Mesenchymal stem cell (in vitro differentiated cells and primary cell): Measurements from ENCODE around the gene GSTA1.
A peak's percentile ranks its signal among the peaks of the same experiment; 100 is the strongest.
"Not testable (repeated sequence)": the region's sequence is repeated elsewhere in the genome, so short reads cannot be mapped to it uniquely, and the experiment has no call there.

Experiments
- DNase-seq: peaks from one replicate; pipeline ENCODE4 v3.0.0-alpha.2; 2013
- H2AFZ ChIP-seq: one replicate; pipeline ENCODE4 v1.6.1; 2013; ENCODE audit warnings: low read depth, mild to moderate bottlenecking, control low read depth, inconsistent platforms, low read length, moderate library complexity
- H2AK5ac ChIP-seq: 2 replicates; pipeline ENCODE4 v1.6.1; 2013; ENCODE audit warnings: low read length, moderate library complexity, mild to moderate bottlenecking, inconsistent platforms; ENCODE audit not compliant: severe bottlenecking
- H2BK120ac ChIP-seq: one replicate; pipeline ENCODE4 v1.6.1; 2013; ENCODE audit warnings: low read depth, mild to moderate bottlenecking, inconsistent platforms, low read length, moderate library complexity
- H2BK12ac ChIP-seq, 2 experiments: one replicate each; pipeline ENCODE4 v1.6.1; 2013; ENCODE audit warnings: inconsistent platforms in 2 of 2, low read length in 2 of 2, mild to moderate bottlenecking in 2 of 2, moderate library complexity in 2 of 2, control low read depth in 1 of 2
- H2BK15ac ChIP-seq: one replicate; pipeline ENCODE4 v1.6.1; 2013; ENCODE audit warnings: mild to moderate bottlenecking, low read depth, inconsistent platforms; ENCODE audit not compliant: poor library complexity, severe bottlenecking
- H2BK5ac ChIP-seq: 2 replicates; pipeline ENCODE4 v1.6.1; 2013; ENCODE audit warnings: low read depth, mild to moderate bottlenecking, low read length, control low read depth, inconsistent platforms; ENCODE audit not compliant: poor library complexity, severe bottlenecking
- H3K14ac ChIP-seq, 2 experiments: one replicate each; pipeline ENCODE4 v1.6.1; 2013; ENCODE audit warnings: inconsistent platforms in 2 of 2, low read length in 2 of 2, control low read depth in 1 of 2, mild to moderate bottlenecking in 1 of 2, moderate library complexity in 1 of 2
- H3K18ac ChIP-seq, 2 experiments: one replicate each; pipeline ENCODE4 v1.6.1; 2013; ENCODE audit warnings: inconsistent platforms in 2 of 2, low read length in 2 of 2, control low read depth in 1 of 2, low read depth in 1 of 2, mild to moderate bottlenecking in 1 of 2
- H3K23ac ChIP-seq, 2 experiments: one replicate each; pipeline ENCODE4 v1.6.1; 2013; ENCODE audit warnings: inconsistent platforms in 2 of 2, low read length in 2 of 2, mild to moderate bottlenecking in 2 of 2, moderate library complexity in 2 of 2, control low read depth in 1 of 2
- H3K27ac ChIP-seq: 2 replicates; pipeline ENCODE4 v1.5.1; 2013; ENCODE audit warnings: mild to moderate bottlenecking, moderate library complexity, low read length, control low read depth, inconsistent platforms; ENCODE audit not compliant: poor library complexity, severe bottlenecking
- H3K27me3 ChIP-seq, 2 experiments: 2 replicates each; pipeline versions ENCODE4 v1.6.1 to v1.7.0; 2013; ENCODE audit warnings: low read length in 2 of 2, mild to moderate bottlenecking in 2 of 2, moderate library complexity in 2 of 2, control low read depth in 1 of 2, inconsistent platforms in 1 of 2; ENCODE audit not compliant: control insufficient read depth in 1 of 2, insufficient read depth in 1 of 2
- H3K36me3 ChIP-seq, 2 experiments: 2 replicates each; pipeline versions ENCODE4 v1.6.1 to v1.7.0; 2013; ENCODE audit warnings: low read length in 2 of 2, control low read depth in 1 of 2, inconsistent platforms in 1 of 2, low read depth in 1 of 2, mild to moderate bottlenecking in 1 of 2; ENCODE audit not compliant: insufficient read depth in 2 of 2, control insufficient read depth in 1 of 2
- H3K4ac ChIP-seq, 2 experiments: one replicate each; pipeline ENCODE4 v1.6.1; 2013; ENCODE audit warnings: inconsistent platforms in 2 of 2, low read length in 2 of 2, mild to moderate bottlenecking in 2 of 2, moderate library complexity in 2 of 2, control low read depth in 1 of 2, low read depth in 1 of 2
- H3K4me1 ChIP-seq: 2 replicates; pipeline ENCODE4 v1.6.1; 2013; ENCODE audit warnings: low read depth, low read length, control low read depth; ENCODE audit not compliant: control insufficient read depth, insufficient read depth
- H3K4me2 ChIP-seq: 2 replicates; pipeline ENCODE4 v1.6.1; 2013; ENCODE audit warnings: low read length, mild to moderate bottlenecking, inconsistent platforms; ENCODE audit not compliant: poor library complexity, severe bottlenecking
- H3K4me3 ChIP-seq, 2 experiments: 2 replicates each; pipeline versions ENCODE4 v1.5.1 to v1.7.0; 2013; ENCODE audit warnings: low read length in 2 of 2, mild to moderate bottlenecking in 2 of 2, control low read depth in 1 of 2, low read depth in 1 of 2; ENCODE audit not compliant: insufficient read depth in 1 of 2
- H3K79me1 ChIP-seq: replicated peaks from 2 replicates; pipeline ENCODE4 v1.6.1; 2013; ENCODE audit warnings: mild to moderate bottlenecking, control low read depth, low read length, inconsistent platforms; ENCODE audit not compliant: poor library complexity, severe bottlenecking
- H3K9ac ChIP-seq: 2 replicates; pipeline ENCODE4 v1.7.0; 2013; ENCODE audit warnings: mild to moderate bottlenecking, low read length, moderate library complexity
- H3K9me3 ChIP-seq: 2 replicates; pipeline ENCODE4 v1.7.0; 2013; ENCODE audit warnings: mild to moderate bottlenecking, low read length; ENCODE audit not compliant: control insufficient read depth
- H4K8ac ChIP-seq: one replicate; pipeline ENCODE4 v1.6.1; 2013; ENCODE audit warnings: inconsistent platforms, mild to moderate bottlenecking, low read length, moderate library complexity
- H4K91ac ChIP-seq: one replicate; pipeline ENCODE4 v1.6.1; 2013; ENCODE audit warnings: mild to moderate bottlenecking, low read length, inconsistent platforms
- WGBS: methylation state at CpG from one replicate; pipeline ENCODE4 v1.1.7; 2013; ENCODE audit warnings: mixed read lengths; 5-methylcytosine and 5-hydroxymethylcytosine counted together

The GSTA1 gene

GRCh38 chr6:52790861-52791260 is 12.8 kb downstream of the GSTA1 start:
- 0% methylated on average over 1 of the region's 1 CpG for WGBS
- no peak overlapping the region for H2AK5ac ChIP-seq
- H4K91ac ChIP-seq = no peak overlapping the region

GRCh38 chr6:52789658-52790057 is 14.0 kb downstream of the GSTA1 start:
- not testable (repeated sequence) for H3K79me1 ChIP-seq, H2BK120ac ChIP-seq, H3K4me3 ChIP-seq, H3K36me3 ChIP-seq, H3K23ac ChIP-seq, H4K8ac ChIP-seq, H3K14ac ChIP-seq, H3K4ac ChIP-seq, H4K91ac ChIP-seq, H2AFZ ChIP-seq, H3K27ac ChIP-seq, H3K4me1 ChIP-seq, H3K4me2 ChIP-seq, H3K27me3 ChIP-seq, H2BK15ac ChIP-seq, H3K9ac ChIP-seq, H3K9me3 ChIP-seq, H3K18ac ChIP-seq, H2BK12ac ChIP-seq, H2AK5ac ChIP-seq
- peak; percentile 25 for DNase-seq
- H2BK5ac ChIP-seq = peak overlapping the region; percentile 19
- WGBS = 27% methylated on average over 1 of the region's 1 CpG

More at GRCh38 chr6:52790861-52791260, 12.8 kb downstream of the GSTA1 start:
- Histone ChIP-seq H3K36me3 (no peaks in the 10 kb centered on the region), H3K14ac (no peak overlapping the region), H4K8ac (no peak overlapping the region), H2BK15ac (no peak overlapping the region), H3K27ac (no peak overlapping the region), H3K79me1 (no peaks in the 10 kb centered on the region), H2BK120ac (no peak overlapping the region), H3K9me3 (no peaks in the 10 kb centered on the region), H3K4me3 (no peak overlapping the region), H3K27me3 (peaks cover 2 to 8% of the 10 kb centered on the region in 2 experiments), H3K4ac (no peak overlapping the region), H3K18ac (no peak overlapping the region), H2BK12ac (no peak overlapping the region), H3K9ac (no peak overlapping the region), H3K4me1 (no peaks in the 10 kb centered on the region), H2BK5ac (no peak overlapping the region), H2AFZ (no peak overlapping the region), H3K4me2 (no peak overlapping the region), H3K23ac (no peak overlapping the region)
- no peak for DNase-seq

- Histone ChIP-seq H3K4ac (no peak overlapping the region), H3K79me1 (no peaks in the 10 kb centered on the region), H2BK120ac (no peak overlapping the region), H3K18ac (no peak overlapping the region), H3K4me3 (no peak overlapping the region), H2BK5ac (no peak overlapping the region), H3K36me3 (no peaks in the 10 kb centered on the region), H3K27ac (no peak overlapping the region), H2AFZ (no peak overlapping the region), H3K14ac (no peak overlapping the region), H3K9me3 (no peaks in the 10 kb centered on the region), H3K23ac (no peak overlapping the region), H3K4me2 (no peak overlapping the region), H4K8ac (no peak overlapping the region), H3K4me1 (no peaks in the 10 kb centered on the region), H3K27me3 (peaks cover 0 to 6% of the 10 kb centered on the region in 2 experiments), H2BK12ac (no peak overlapping the region), H2AK5ac (no peak overlapping the region), H4K91ac (no peak overlapping the region), H2BK15ac (no peak overlapping the region), H3K9ac (no peak overlapping the region)
- WGBS = 67% methylated on average over 1 of the region's 3 CpGs
- DNase-seq = no peak
Measured at GRCh38 chr6:52788478-52788877, 15.1 kb downstream of the GSTA1 start.

DNA sequence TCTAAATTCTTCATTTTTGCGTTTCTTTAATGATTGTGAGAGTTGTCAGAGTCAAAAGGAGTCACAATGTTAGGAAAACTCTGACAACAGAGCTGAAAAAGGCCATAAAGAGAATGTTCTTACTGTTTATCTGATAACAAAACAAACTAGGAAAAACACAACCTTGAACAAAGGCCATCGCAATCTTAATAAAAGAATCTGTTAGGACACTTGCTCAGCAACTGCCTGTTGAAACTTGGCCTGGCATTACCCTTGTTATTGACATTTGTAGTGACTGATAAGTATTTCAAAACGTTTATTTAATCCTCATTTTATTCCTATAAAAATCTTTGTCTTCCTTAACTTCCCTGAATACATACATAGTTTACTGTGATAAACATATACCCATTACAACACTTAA is 15.7 kb downstream of the GSTA1 start:
- no peak overlapping the region for H4K91ac ChIP-seq
- no peak overlapping the region for H2BK5ac ChIP-seq
- H3K9me3 ChIP-seq = no peaks in the 10 kb centered on the region
- no peak overlapping the region for H2BK120ac ChIP-seq
- H3K27ac ChIP-seq = no peak overlapping the region
- DNase-seq = no peak
- no peak overlapping the region for H3K4me3 ChIP-seq
- no peak overlapping the region for H3K9ac ChIP-seq
- no peaks in the 10 kb centered on the region for H3K4me1 ChIP-seq
- H3K14ac ChIP-seq = no peak overlapping the region
- WGBS = 100% methylated on average over 1 of the region's 3 CpGs
- H3K4ac ChIP-seq = no peak overlapping the region
- no peaks in the 10 kb centered on the region for H3K79me1 ChIP-seq
- H2BK12ac ChIP-seq = no peak overlapping the region
- no peak overlapping the region for H3K4me2 ChIP-seq
- H3K18ac ChIP-seq = no peak overlapping the region
- H3K27me3 ChIP-seq = peaks cover 0 to under 1% of the 10 kb centered on the region in 2 experiments
- H2AK5ac ChIP-seq = no peak overlapping the region
- no peak overlapping the region for H2AFZ ChIP-seq
- no peak overlapping the region for H4K8ac ChIP-seq
- H3K36me3 ChIP-seq = no peaks in the 10 kb centered on the region
- H3K23ac ChIP-seq = no peak overlapping the region
- no peak overlapping the region for H2BK15ac ChIP-seq
